Endothelial cell (in vitro differentiated cells): ENCODE results near the gene SYTL4. TPM values are rescaled to one million over a fixed set of nuclear protein-coding genes. Genes with fewer than 3 reads are reported as not detected.

Experiments
- DNase-seq: peaks from one replicate; pipeline ENCODE4 v3.0.0; 2021; ENCODE audit warnings: low spot score
- H3K27ac Mint-ChIP-seq: one replicate; pipeline ENCODE4 v1.8.0; 2021; ENCODE audit warnings: mixed read lengths, inconsistent platforms; ENCODE audit not compliant: unreplicated experiment
- H3K27me3 Mint-ChIP-seq: one replicate; pipeline ENCODE4 v1.8.0; 2021; ENCODE audit warnings: mild to moderate bottlenecking, moderate library complexity, mixed read lengths, inconsistent platforms; ENCODE audit not compliant: unreplicated experiment
- H3K36me3 Mint-ChIP-seq: one replicate; pipeline ENCODE4 v1.8.0; 2021; ENCODE audit warnings: mild to moderate bottlenecking, low read depth, mixed read lengths, inconsistent platforms; ENCODE audit not compliant: unreplicated experiment
- H3K4me1 Mint-ChIP-seq: one replicate; pipeline ENCODE4 v1.8.0; 2021; ENCODE audit warnings: mild to moderate bottlenecking, mixed read lengths, inconsistent platforms; ENCODE audit not compliant: unreplicated experiment
- H3K4me3 Mint-ChIP-seq: one replicate; pipeline ENCODE4 v1.8.0; 2021; ENCODE audit warnings: mild to moderate bottlenecking, mixed read lengths, inconsistent platforms; ENCODE audit not compliant: unreplicated experiment
- H3K9me3 Mint-ChIP-seq: one replicate; pipeline ENCODE4 v1.8.0; 2021; ENCODE audit warnings: mixed read lengths, inconsistent platforms; ENCODE audit not compliant: unreplicated experiment
- CTCF ChIP-seq: fragments of 200-600 bp; sonication (generic); IDR thresholded peaks from one replicate; pipeline ENCODE4 v1.5.0; 2021; ENCODE audit warnings: antibody characterized with exemption; ENCODE audit not compliant: unreplicated experiment
- total RNA-seq: library from RNA; stranded (reverse); fragmentation: NEBNext Ultra II Directional; extraction: Animal tissue kit (Norgen Biotek cat#: 25700); gene quantifications from one replicate; pipeline ENCODE4 v1.2.1, GENCODE V29; 2021; ENCODE audit not compliant: unreplicated experiment

Gene SYTL4
- total RNA-seq, 1 donor from 2014 or later: 3.9 TPM

- DNase-seq: no peak
- no peak for TF ChIP-seq CTCF
- Mint-ChIP-seq H3K9me3 (no peaks in the 10 kb centered on the region), H3K4me1 (peaks cover 15% of the 10 kb centered on the region), H3K27me3 (no peaks in the 10 kb centered on the region), H3K36me3 (no peaks in the 10 kb centered on the region), H3K4me3 (no peak overlapping the region), H3K27ac (peak overlapping the region; percentile 94)
Observed at GRCh38 chrX:100659431-100660137, 72.3 kb downstream of the SYTL4 start.

DNA sequence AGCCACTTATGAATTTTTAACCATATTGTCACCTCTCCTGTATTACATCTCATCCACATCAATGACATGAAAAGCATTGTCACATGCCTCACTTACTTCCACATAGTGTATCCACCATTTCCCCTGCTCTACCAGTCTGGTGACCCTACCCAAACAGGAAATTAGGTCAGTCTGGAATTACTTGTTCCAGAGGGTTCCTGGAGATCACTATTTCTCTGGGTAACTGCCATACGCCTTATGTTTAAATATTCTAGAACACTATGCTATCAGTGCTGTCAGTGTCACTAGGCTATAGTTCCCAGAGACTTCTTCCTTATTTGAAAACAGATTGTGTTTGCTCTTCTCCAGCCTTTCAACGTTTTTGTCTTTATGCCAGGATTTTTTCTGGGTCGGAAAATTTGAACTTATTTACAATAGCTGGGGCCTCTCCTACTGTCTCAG is 73.0 kb downstream of the SYTL4 start:
- Mint-ChIP-seq H3K36me3 (no peaks in the 10 kb centered on the region), H3K4me1 (peaks cover 15% of the 10 kb centered on the region), H3K27ac (peak overlapping the region; percentile 94), H3K27me3 (no peaks in the 10 kb centered on the region), H3K4me3 (no peak overlapping the region), H3K9me3 (no peaks in the 10 kb centered on the region)
- no peak for DNase-seq
- no peak for TF ChIP-seq CTCF

GRCh38 chrX:100654261-100654660 is 77.7 kb downstream of the SYTL4 start:
- Mint-ChIP-seq H3K27ac (no peak overlapping the region), H3K9me3 (no peaks in the 10 kb centered on the region), H3K4me3 (no peak overlapping the region), H3K4me1 (peaks cover 19% of the 10 kb centered on the region), H3K36me3 (no peaks in the 10 kb centered on the region), H3K27me3 (no peaks in the 10 kb centered on the region)
- DNase-seq: no peak
- TF ChIP-seq CTCF: no peak

DNA sequence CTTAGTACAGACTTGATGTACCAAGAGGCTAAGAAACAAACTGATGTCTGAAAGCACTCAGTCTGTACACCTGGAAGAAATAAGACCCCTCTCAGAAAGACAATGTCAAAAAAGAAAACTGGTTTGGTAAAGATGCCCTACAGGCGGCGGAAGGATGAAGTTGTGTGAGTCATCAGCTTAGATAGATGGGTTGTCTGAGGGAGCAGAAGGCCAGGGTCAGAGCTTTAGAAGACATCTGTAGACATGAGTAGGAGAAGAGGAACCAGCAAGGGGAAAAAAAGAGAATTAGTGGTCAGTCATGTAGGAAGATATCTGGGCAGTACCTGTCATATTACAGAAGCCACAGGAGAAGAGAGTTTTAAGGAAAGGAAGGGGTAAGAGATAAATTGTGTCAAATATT is 79.7 kb downstream of the SYTL4 start:
- no peak for DNase-seq
- no peak overlapping the region for H3K27ac Mint-ChIP-seq
- H3K36me3 Mint-ChIP-seq: no peaks in the 10 kb centered on the region
- no peak for TF ChIP-seq CTCF
- H3K9me3 Mint-ChIP-seq: no peaks in the 10 kb centered on the region
- peaks cover 10% of the 10 kb centered on the region for H3K4me1 Mint-ChIP-seq
- no peaks in the 10 kb centered on the region for H3K27me3 Mint-ChIP-seq
- no peak overlapping the region for H3K4me3 Mint-ChIP-seq

DNA sequence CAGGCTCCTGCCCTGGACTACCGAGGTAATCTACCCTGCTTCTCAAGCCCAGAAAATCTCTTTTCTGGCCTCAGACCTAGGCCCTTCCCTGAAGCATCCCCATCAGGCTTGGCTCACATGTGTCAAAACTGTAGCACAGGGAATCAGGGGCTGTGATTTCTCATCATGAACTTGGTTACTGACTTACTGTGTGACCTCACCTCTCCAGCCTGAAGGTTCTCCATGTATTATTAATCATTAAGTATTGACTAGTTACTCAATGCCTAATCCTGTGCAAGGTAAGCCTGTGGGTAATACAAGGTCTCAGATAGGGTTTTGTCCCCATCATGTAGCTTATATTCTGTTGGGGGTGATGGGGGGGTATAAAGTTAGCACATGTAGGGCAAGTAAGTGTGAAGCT is 81.1 kb downstream of the SYTL4 start:
- H3K9me3 Mint-ChIP-seq: no peaks in the 10 kb centered on the region
- H3K4me1 Mint-ChIP-seq: peaks cover 10% of the 10 kb centered on the region
- DNase-seq: no peak
- TF ChIP-seq CTCF: no peak
- H3K4me3 Mint-ChIP-seq: no peak overlapping the region
- peak overlapping the region; percentile 42 for H3K27ac Mint-ChIP-seq
- H3K27me3 Mint-ChIP-seq: no peaks in the 10 kb centered on the region
- no peaks in the 10 kb centered on the region for H3K36me3 Mint-ChIP-seq
